HepG2 (cell line): ENCODE data around the gene MYO7B. TPM values are rescaled to one million over a fixed set of nuclear protein-coding genes. Genes with fewer than 3 reads are reported as not detected.

ENCODE experiments used
- BCL3 ChIP-seq: sonication (generic); formaldehyde crosslinking; IDR thresholded peaks from 2 replicates; pipeline ENCODE4 v1.5.1; 2020; ENCODE audit warnings: mild to moderate bottlenecking, missing genetic modification reagents, moderate library complexity
- HNF4G ChIP-seq, 2 experiments: sonication (generic) in 1 of 2; formaldehyde crosslinking in 1 of 2; IDR thresholded peaks; 2 replicates each; pipeline versions ENCODE4 v1.4.0 to v1.6.1; 2011 to 2020; ENCODE audit warnings: borderline replicate concordance in 2 of 2, low read depth in 2 of 2, mild to moderate bottlenecking in 2 of 2, low read length in 1 of 2, missing genetic modification reagents in 1 of 2, moderate library complexity in 1 of 2
- HOXD1 ChIP-seq: sonication (generic); formaldehyde crosslinking; IDR thresholded peaks from 2 replicates; pipeline ENCODE4 v1.5.0; 2020; ENCODE audit warnings: missing genetic modification reagents
- RARG ChIP-seq: sonication (generic); formaldehyde crosslinking; IDR thresholded peaks from 2 replicates; pipeline ENCODE4 v1.4.0; 2020; ENCODE audit warnings: low read depth, mild to moderate bottlenecking, missing genetic modification reagents
- SNAPC4 ChIP-seq: sonication (generic); formaldehyde crosslinking; IDR thresholded peaks from 2 replicates; pipeline ENCODE4 v1.4.0; 2020; ENCODE audit warnings: mild to moderate bottlenecking, missing genetic modification reagents
- ZNF17 ChIP-seq: sonication (generic); formaldehyde crosslinking; IDR thresholded peaks from 2 replicates; pipeline ENCODE4 v1.5.0; 2020; ENCODE audit warnings: mild to moderate bottlenecking, missing genetic modification reagents
- ZNF343 ChIP-seq: sonication (generic); formaldehyde crosslinking; IDR thresholded peaks from 2 replicates; pipeline ENCODE4 v1.4.0; 2020; ENCODE audit warnings: mild to moderate bottlenecking, missing genetic modification reagents
- polyA plus RNA-seq, 8 experiments: library from polyadenylated mRNA; depleted of rRNA in 3 of 8; stranded (reverse) in 7 of 8; unstranded in 1 of 8; fragments of >200 nt; fragmentation: Illumina TruSeq in 4 of 8; extraction: Trizol in 4 of 8; gene quantifications; 2 replicates each; pipeline versions ENCODE4 v1.2.1 to v1.2.3, GENCODE V29; 2011 to 2016; ENCODE audit warnings: low read depth in 4 of 8, missing spikeins in 1 of 8, mixed read lengths in 1 of 8; ENCODE audit not compliant: insufficient read depth in 1 of 8
- total RNA-seq, 5 experiments: library from RNA; depleted of rRNA; stranded (reverse); fragments of >200 nt; fragmentation: Illumina TruSeq; extraction: Trizol; gene quantifications; 2 replicates each; pipeline ENCODE4 v1.2.3, GENCODE V29; 2016; ENCODE audit warnings: low read depth in 1 of 5

MYO7B gene
- total and polyA plus RNA-seq, 2 of the 13 experiments (the other 11 are each of a cell fraction or from before 2014, with no cell fraction given), result not detected

- TF ChIP-seq SNAPC4 (CRISPR knock-in tag), result no peak
- TF ChIP-seq ZNF343 (CRISPR knock-in tag), result no peak
- no peak for TF ChIP-seq RARG
- TF ChIP-seq HOXD1 (CRISPR knock-in tag), result no peak
- no peak for TF ChIP-seq ZNF17 (CRISPR knock-in tag)
- no peak for TF ChIP-seq HNF4G (IDR thresholded peaks at IDR 0.05; ENCODE audit: borderline replicate concordance, low read depth, low read length)
- no peak for TF ChIP-seq HNF4G (CRISPR knock-in tag; IDR thresholded peaks at IDR 0.05; ENCODE audit: borderline replicate concordance, low read depth)
- no peak for TF ChIP-seq BCL3
Observed at GRCh38 chr2:127565261-127566138, 30.0 kb downstream of the MYO7B start (continued).
